CD4-positive, alpha-beta T cell treated with Interleukin-10 for 1 hour (primary cell): ENCODE results near the gene FRMD4B.

Experiments
- DNase-seq: peaks from one replicate; pipeline ENCODE4 v3.0.0-alpha.2; 2020

The FRMD4B gene

GRCh38 chr3:69162308-69162980, 223.4 kb downstream of the FRMD4B start:
- no peak for DNase-seq

- peak; percentile 68 for DNase-seq
Observed at GRCh38 chr3:69161587-69162307, 224.1 kb downstream of the FRMD4B start.

- DNase-seq: no peak
Observed at GRCh38 chr3:69160525-69160924, 225.4 kb downstream of the FRMD4B start.

GRCh38 chr3:69160107-69160506, 225.8 kb downstream of the FRMD4B start:
- no peak for DNase-seq

GRCh38 chr3:69149586-69149985, 236.3 kb downstream of the FRMD4B start:
- no peak for DNase-seq

- no peak for DNase-seq
Observed at GRCh38 chr3:69145688-69146087, 240.2 kb downstream of the FRMD4B start.

- no peak for DNase-seq
Observed at GRCh38 chr3:69144631-69145245, 241.2 kb downstream of the FRMD4B start.

- no peak for DNase-seq
Observed at GRCh38 chr3:69143612-69144011, 242.3 kb downstream of the FRMD4B start.

- DNase-seq: no peak
Observed at GRCh38 chr3:69142797-69143454, 243.0 kb downstream of the FRMD4B start.

GRCh38 chr3:69142090-69142489, 243.8 kb downstream of the FRMD4B start:
- no peak for DNase-seq

GRCh38 chr3:69141313-69141712, 244.6 kb downstream of the FRMD4B start:
- no peak for DNase-seq

- DNase-seq: no peak
Observed at GRCh38 chr3:69137412-69137811, 248.5 kb downstream of the FRMD4B start.

GRCh38 chr3:69137005-69137404, 248.9 kb downstream of the FRMD4B start:
- no peak for DNase-seq

- no peak for DNase-seq
Observed at GRCh38 chr3:69130689-69131088, 255.2 kb downstream of the FRMD4B start.

- no peak for DNase-seq
Observed at GRCh38 chr3:69129531-69129930, 256.4 kb downstream of the FRMD4B start.

- no peak for DNase-seq
Observed at GRCh38 chr3:69128509-69128908, 257.4 kb downstream of the FRMD4B start.

GRCh38 chr3:69126999-69127398, 258.9 kb downstream of the FRMD4B start:
- DNase-seq: no peak

- DNase-seq: no peak
Observed at GRCh38 chr3:69126216-69126615, 259.7 kb downstream of the FRMD4B start.

- DNase-seq: no peak
Observed at GRCh38 chr3:69122403-69122802, 263.5 kb downstream of the FRMD4B start, which contains the start of gene LMOD3. LMOD3 (minus strand) TSS chr3:69122595; CDS start chr3:69122386, 209 bp downstream.

GRCh38 chr3:69121950-69122349, 263.9 kb downstream of the FRMD4B start:
- DNase-seq: no peak

- DNase-seq: no peak
Observed at GRCh38 chr3:69121513-69121912, 264.4 kb downstream of the FRMD4B start.

- DNase-seq: peak; percentile 88
Observed at GRCh38 chr3:69120879-69121464, 264.9 kb downstream of the FRMD4B start.
